IMR-90 (cell line): Measurements from ENCODE around the gene MOCOS. TPM values are rescaled to one million over a fixed set of nuclear protein-coding genes. Genes with fewer than 3 reads are reported as not detected.

Experiments used
- ATAC-seq: fragments of 200-7000 bp; cut with Tn5 transposase; 2 replicates; pipeline ENCODE4 v1.9.1; 2020; ENCODE audit warnings: low read depth, mild to moderate bottlenecking, moderate library complexity
- BruUV-seq: library from RNA; stranded (reverse); fragments of 400-500 nt; replicated peaks from 2 replicates; lab custom pipeline; 2021; lab: Mats Ljungman, UMichigan
- CTCF ChIA-PET: fragments of 300-600 bp; formaldehyde crosslinking; extraction: SDS; loops from one replicate; lab custom pipeline; 2021; ENCODE audit warnings: antibody characterized with exemption; lab: Yijun Ruan, JAX
- POLR2A ChIA-PET: fragments of 300-600 bp; sonication (Branson Sonifier 250); formaldehyde crosslinking; loops from one replicate; lab custom pipeline; 2022; ENCODE audit warnings: antibody characterized with exemption; ENCODE audit not compliant: unreplicated experiment; lab: Charles Lee
- DNase-seq: peaks from one replicate; pipeline ENCODE4 v3.0.0; 2013
- H2AFZ ChIP-seq: replicated peaks from 2 replicates; pipeline ENCODE3; 2013; ENCODE audit warnings: low read length, mild to moderate bottlenecking; ENCODE audit not compliant: poor library complexity
- H2AK5ac ChIP-seq: 2 replicates; pipeline ENCODE4 v1.6.1; 2013; ENCODE audit warnings: low read depth, low read length, inconsistent platforms
- H2AK9ac ChIP-seq: replicated peaks from 2 replicates; pipeline ENCODE3; 2013; ENCODE audit warnings: mild to moderate bottlenecking, low read depth, low read length, moderate library complexity; ENCODE audit not compliant: poor library complexity
- H2BK120ac ChIP-seq: 2 replicates; pipeline ENCODE4 v1.6.1; 2013; ENCODE audit warnings: low read depth, low read length, inconsistent platforms
- H2BK15ac ChIP-seq: 3 replicates; pipeline ENCODE4 v1.6.1; 2013; ENCODE audit warnings: low read depth, low read length, inconsistent platforms
- H2BK20ac ChIP-seq: 2 replicates; pipeline ENCODE4 v1.6.1; 2013; ENCODE audit warnings: low read depth, mild to moderate bottlenecking, inconsistent platforms, low read length, moderate library complexity
- H2BK5ac ChIP-seq: 2 replicates; pipeline ENCODE4 v1.6.1; 2013; ENCODE audit warnings: mild to moderate bottlenecking, low read depth, low read length, inconsistent platforms; ENCODE audit not compliant: poor library complexity, severe bottlenecking
- H3K14ac ChIP-seq: replicated peaks from 2 replicates; pipeline ENCODE4 v1.6.1; 2013; ENCODE audit warnings: low read depth, low read length, inconsistent platforms
- H3K18ac ChIP-seq: 2 replicates; pipeline ENCODE4 v1.6.1; 2013; ENCODE audit warnings: low read depth, low read length, control low read depth
- H3K23ac ChIP-seq: 2 replicates; pipeline ENCODE4 v1.6.1; 2013; ENCODE audit warnings: low read depth, low read length, inconsistent platforms
- H3K27ac ChIP-seq: 2 replicates; pipeline ENCODE4 v1.5.1; 2013; ENCODE audit warnings: mild to moderate bottlenecking, control low read depth, low read length; ENCODE audit not compliant: insufficient read depth
- H3K27me3 ChIP-seq: 2 replicates; pipeline ENCODE4 v1.6.1; 2013; ENCODE audit warnings: low read length; ENCODE audit not compliant: control insufficient read depth, insufficient read depth
- H3K36me3 ChIP-seq: 2 replicates; pipeline ENCODE4 v1.6.1; 2013; ENCODE audit warnings: low read length, mixed read lengths; ENCODE audit not compliant: control insufficient read depth, insufficient read depth
- H3K4ac ChIP-seq: 2 replicates; pipeline ENCODE4 v1.6.1; 2013; ENCODE audit warnings: low read depth, low read length, inconsistent platforms
- H3K4me1 ChIP-seq: 2 replicates; pipeline ENCODE4 v1.6.1; 2013; ENCODE audit warnings: low read length, mixed read lengths; ENCODE audit not compliant: control insufficient read depth, insufficient read depth
- H3K4me2 ChIP-seq: 2 replicates; pipeline ENCODE4 v1.6.1; 2013; ENCODE audit warnings: low read depth, mild to moderate bottlenecking, control low read depth, low read length, moderate library complexity
- H3K4me3 ChIP-seq: 2 replicates; pipeline ENCODE4 v1.5.1; 2013; ENCODE audit warnings: low read depth, mild to moderate bottlenecking, control low read depth, low read length, moderate library complexity; ENCODE audit not compliant: insufficient read depth
- H3K56ac ChIP-seq: 2 replicates; pipeline ENCODE4 v1.6.1; 2013; ENCODE audit warnings: low read length, inconsistent platforms; ENCODE audit not compliant: insufficient read depth; ENCODE audit errors: extremely low read depth
- H3K79me1 ChIP-seq, 2 experiments: 2 replicates each; pipeline ENCODE4 v1.6.1; 2013; ENCODE audit warnings: low read length in 2 of 2, inconsistent platforms in 1 of 2, low read depth in 1 of 2
- H3K9ac ChIP-seq: 2 replicates; pipeline ENCODE4 v1.6.1; 2013; ENCODE audit warnings: low read depth, low read length, control low read depth
- H3K9me1 ChIP-seq: 2 replicates; pipeline ENCODE4 v1.6.1; 2013; ENCODE audit warnings: low read length, inconsistent platforms; ENCODE audit not compliant: insufficient read depth
- H3K9me3 ChIP-seq: 2 replicates; pipeline ENCODE4 v1.6.1; 2013; ENCODE audit warnings: low read length; ENCODE audit not compliant: control insufficient read depth, insufficient read depth
- H4K20me1 ChIP-seq: 2 replicates; pipeline ENCODE4 v1.6.1; 2013; ENCODE audit warnings: low read length, inconsistent platforms; ENCODE audit not compliant: insufficient read depth
- H4K5ac ChIP-seq: 2 replicates; pipeline ENCODE4 v1.6.1; 2013; ENCODE audit warnings: mild to moderate bottlenecking, low read depth, low read length, control low read depth
- H4K8ac ChIP-seq, 2 experiments: 2 replicates each; pipeline ENCODE4 v1.6.1; 2013; ENCODE audit warnings: low read depth in 2 of 2, low read length in 2 of 2, control low read depth in 1 of 2, inconsistent platforms in 1 of 2
- H4K91ac ChIP-seq: 2 replicates; pipeline ENCODE4 v1.6.1; 2013; ENCODE audit warnings: low read depth, low read length, inconsistent platforms; ENCODE audit not compliant: insufficient read depth
- CEBPB ChIP-seq: IDR thresholded peaks from 2 replicates; pipeline ENCODE4 v1.6.1; 2012; ENCODE audit warnings: low read depth, low read length, improper control_type of control experiment
- CHD1 ChIP-seq: IDR thresholded peaks from 2 replicates; pipeline ENCODE4 v1.6.1; 2012; ENCODE audit warnings: low read depth, low read length, improper control_type of control experiment
- FOS ChIP-seq: fragments of 150-350 bp; IDR thresholded peaks from 2 replicates; pipeline ENCODE4 v1.6.1; 2016; ENCODE audit warnings: low read depth, low read length
- MAFK ChIP-seq: IDR thresholded peaks from 2 replicates; pipeline ENCODE4 v1.6.1; 2012; ENCODE audit warnings: low read depth, low read length, improper control_type of control experiment
- MXI1 ChIP-seq: IDR thresholded peaks from 2 replicates; pipeline ENCODE4 v1.6.1; 2012; ENCODE audit warnings: low read depth, mild to moderate bottlenecking, low read length, moderate library complexity, borderline replicate concordance
- NFE2L2 ChIP-seq: fragments of 150-350 bp; IDR thresholded peaks from 2 replicates; pipeline ENCODE4 v1.6.1; 2016; ENCODE audit warnings: low read depth, mild to moderate bottlenecking, low read length
- POLR2A ChIP-seq: IDR thresholded peaks from 2 replicates; pipeline ENCODE4 v1.6.1; 2012; ENCODE audit warnings: mild to moderate bottlenecking, low read depth, low read length
- RAD21 ChIP-seq: IDR thresholded peaks from 2 replicates; pipeline ENCODE4 v1.6.1; 2012; ENCODE audit warnings: low read length, improper control_type of control experiment
- RFX5 ChIP-seq: IDR thresholded peaks from 2 replicates; pipeline ENCODE4 v1.8.0; 2012; ENCODE audit warnings: low read depth, mild to moderate bottlenecking, low read length, moderate library complexity
- dilution Hi-C: fragments of 300-500 bp; cut with HindIII; formaldehyde crosslinking; loops from one replicate; pipeline ENCODE4 v1.14.3; 2018; ENCODE audit warnings: low sequenced_read_pairs; ENCODE audit not compliant: unreplicated experiment
- in situ Hi-C: fragments of 300-500 bp; cut with MboI; formaldehyde crosslinking; loops from 3 replicates; pipeline ENCODE4 v1.14.3; 2019; ENCODE audit warnings: low sequenced_read_pairs, inconsistent platforms, mixed read lengths
- intact Hi-C: fragments of 100-400 bp; cut with micrococcal nuclease; formaldehyde crosslinking; loops from 2 replicates; pipeline ENCODE4 v1.10.0; 2022
- polyA plus RNA-seq, 3 experiments: library from polyadenylated mRNA; depleted of rRNA; stranded (reverse); fragments of >200 nt; gene quantifications; 2 replicates each; pipeline ENCODE4 v1.2.3, GENCODE V29; 2012; ENCODE audit warnings: low replicate concordance in 1 of 3
- total RNA-seq: library from RNA; depleted of rRNA; stranded (reverse); fragments of >200 nt; gene quantifications from 2 replicates; pipeline ENCODE4 v1.2.3, GENCODE V29; 2012
- TF ChIP-seq, protein P1 (sequence below): conservative IDR thresholded peaks from 2 replicates; pipeline ENCODE4 v1.5.1; 2012; ENCODE audit warnings: mild to moderate bottlenecking, low read depth, low read length, improper control_type of control experiment
- TF ChIP-seq, protein P2 (sequence below): fragments of 150-350 bp; IDR thresholded peaks from 2 replicates; pipeline ENCODE4 v1.6.1; 2017; ENCODE audit warnings: mild to moderate bottlenecking, antibody characterized with exemption, low read length, low read depth
- TF ChIP-seq, protein P3 (sequence below): fragments of 150-350 bp; IDR thresholded peaks from 2 replicates; pipeline ENCODE4 v1.6.1; 2016; ENCODE audit warnings: low read depth, mild to moderate bottlenecking, low read length, moderate library complexity, borderline replicate concordance

Gene MOCOS
- total and polyA plus RNA-seq, 2 of the 4 experiments (the other 2 are of a cell fraction), result 1.1 to 2.2 TPM

DNA sequence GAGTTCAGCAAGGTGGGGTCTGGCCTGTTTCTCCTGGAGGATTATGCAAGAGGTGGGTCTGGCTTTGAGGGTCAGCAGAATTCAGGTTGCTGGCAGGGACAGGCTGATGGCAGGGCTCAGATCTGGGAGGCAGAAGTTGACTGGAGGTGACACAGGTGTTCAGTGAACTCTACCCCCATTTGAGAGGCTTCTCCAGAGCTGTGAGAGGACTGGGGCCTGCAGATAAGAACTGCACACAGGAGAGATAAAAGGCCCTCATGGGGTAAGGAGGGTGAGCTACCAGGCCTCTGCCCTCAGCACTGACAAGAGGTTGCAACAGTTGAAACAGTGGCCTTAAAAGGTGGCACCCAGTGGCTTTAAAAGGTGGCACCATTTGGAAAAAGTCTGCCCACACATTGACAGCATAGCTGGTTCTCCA is 13.1 kb downstream of the MOCOS start:
- no peak overlapping the region for H2BK5ac ChIP-seq
- no peak overlapping the region for H3K9ac ChIP-seq
- no peak overlapping the region for H3K4me2 ChIP-seq
- no peak overlapping the region for H3K27ac ChIP-seq
- POLR2A ChIA-PET, result no interaction called here
- no peak overlapping the region for H2BK20ac ChIP-seq
- 0 out of 2 replicates have a peak, but pooled peaks cover 4% of the 10 kb centered on the region for H3K9me1 ChIP-seq
- no peaks in the 10 kb centered on the region for H3K9me3 ChIP-seq
- no peak overlapping the region for H2BK15ac ChIP-seq
- no TSS peak for BruUV-seq
- intact Hi-C loops (no loop called here), in situ Hi-C loops (no loop called here), dilution Hi-C loops (no loop called here)
- H4K8ac ChIP-seq, result no peak overlapping the region
- no peak overlapping the region for H4K5ac ChIP-seq
- H2AK9ac ChIP-seq, result no peak overlapping the region
- no peaks in the 10 kb centered on the region for H4K20me1 ChIP-seq
- H3K23ac ChIP-seq, result no peak overlapping the region
- no peak overlapping the region for H3K18ac ChIP-seq
- no peak overlapping the region for H3K4ac ChIP-seq
- H3K56ac ChIP-seq, result no peak overlapping the region
- no peak overlapping the region for H3K14ac ChIP-seq
- no peak overlapping the region for H2AFZ ChIP-seq
- H3K36me3 ChIP-seq, result peaks cover 13% of the 10 kb centered on the region
- H3K79me1 ChIP-seq, result no peaks in the 10 kb centered on the region
- ATAC-seq (no peak), DNase-seq (no peak)
- TF ChIP-seq, protein P1, sequence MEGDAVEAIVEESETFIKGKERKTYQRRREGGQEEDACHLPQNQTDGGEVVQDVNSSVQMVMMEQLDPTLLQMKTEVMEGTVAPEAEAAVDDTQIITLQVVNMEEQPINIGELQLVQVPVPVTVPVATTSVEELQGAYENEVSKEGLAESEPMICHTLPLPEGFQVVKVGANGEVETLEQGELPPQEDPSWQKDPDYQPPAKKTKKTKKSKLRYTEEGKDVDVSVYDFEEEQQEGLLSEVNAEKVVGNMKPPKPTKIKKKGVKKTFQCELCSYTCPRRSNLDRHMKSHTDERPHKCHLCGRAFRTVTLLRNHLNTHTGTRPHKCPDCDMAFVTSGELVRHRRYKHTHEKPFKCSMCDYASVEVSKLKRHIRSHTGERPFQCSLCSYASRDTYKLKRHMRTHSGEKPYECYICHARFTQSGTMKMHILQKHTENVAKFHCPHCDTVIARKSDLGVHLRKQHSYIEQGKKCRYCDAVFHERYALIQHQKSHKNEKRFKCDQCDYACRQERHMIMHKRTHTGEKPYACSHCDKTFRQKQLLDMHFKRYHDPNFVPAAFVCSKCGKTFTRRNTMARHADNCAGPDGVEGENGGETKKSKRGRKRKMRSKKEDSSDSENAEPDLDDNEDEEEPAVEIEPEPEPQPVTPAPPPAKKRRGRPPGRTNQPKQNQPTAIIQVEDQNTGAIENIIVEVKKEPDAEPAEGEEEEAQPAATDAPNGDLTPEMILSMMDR, result no peak
- TF ChIP-seq CHD1, result no peak
- TF ChIP-seq CEBPB, result no peak
- TF ChIP-seq, protein P2, sequence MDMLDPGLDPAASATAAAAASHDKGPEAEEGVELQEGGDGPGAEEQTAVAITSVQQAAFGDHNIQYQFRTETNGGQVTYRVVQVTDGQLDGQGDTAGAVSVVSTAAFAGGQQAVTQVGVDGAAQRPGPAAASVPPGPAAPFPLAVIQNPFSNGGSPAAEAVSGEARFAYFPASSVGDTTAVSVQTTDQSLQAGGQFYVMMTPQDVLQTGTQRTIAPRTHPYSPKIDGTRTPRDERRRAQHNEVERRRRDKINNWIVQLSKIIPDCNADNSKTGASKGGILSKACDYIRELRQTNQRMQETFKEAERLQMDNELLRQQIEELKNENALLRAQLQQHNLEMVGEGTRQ, result no peak
- no peak for TF ChIP-seq POLR2A
- TF ChIP-seq, protein P3, sequence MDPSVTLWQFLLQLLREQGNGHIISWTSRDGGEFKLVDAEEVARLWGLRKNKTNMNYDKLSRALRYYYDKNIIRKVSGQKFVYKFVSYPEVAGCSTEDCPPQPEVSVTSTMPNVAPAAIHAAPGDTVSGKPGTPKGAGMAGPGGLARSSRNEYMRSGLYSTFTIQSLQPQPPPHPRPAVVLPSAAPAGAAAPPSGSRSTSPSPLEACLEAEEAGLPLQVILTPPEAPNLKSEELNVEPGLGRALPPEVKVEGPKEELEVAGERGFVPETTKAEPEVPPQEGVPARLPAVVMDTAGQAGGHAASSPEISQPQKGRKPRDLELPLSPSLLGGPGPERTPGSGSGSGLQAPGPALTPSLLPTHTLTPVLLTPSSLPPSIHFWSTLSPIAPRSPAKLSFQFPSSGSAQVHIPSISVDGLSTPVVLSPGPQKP, result no peak
- no peak for TF ChIP-seq FOS
- TF ChIP-seq MAFK, result no peak
- no peak for TF ChIP-seq RAD21
- no peak for TF ChIP-seq MXI1
- no peak for TF ChIP-seq NFE2L2
- no peak for TF ChIP-seq RFX5
- no peak overlapping the region for H2AK5ac ChIP-seq
- H4K91ac ChIP-seq, result no peak overlapping the region
- H3K4me1 ChIP-seq, result no peaks in the 10 kb centered on the region
- no peaks in the 10 kb centered on the region for H3K27me3 ChIP-seq
- CTCF ChIA-PET, result no interaction called here
- no peak overlapping the region for H3K4me3 ChIP-seq
- H2BK120ac ChIP-seq, result no peak overlapping the region
